ENCODE measurements around the gene KDM1B.
"Not testable (repeated sequence)": the region's sequence is repeated elsewhere in the genome, so short reads cannot be mapped to it uniquely, and the experiment has no call there.

Gene KDM1B

GRCh38 chr6:18147616-18148015 lies 7.6 kb upstream of the KDM1B start:
- no peak overlapping the region for H3K4me3 ChIP-seq (ENCODE audit: control insufficient read depth, low read depth, low read length)
- no peak for TF ChIP-seq CTCF (conservative IDR thresholded peaks at IDR 0.05; ENCODE audit: control insufficient read depth, insufficient read depth, low read depth, low read length)
- DNase-seq (ENCODE audit: low read depth): no peak

GRCh38 chr6:18148304-18149025 lies 6.8 kb upstream of the KDM1B start:
- TF ChIP-seq CTCF (conservative IDR thresholded peaks at IDR 0.05; ENCODE audit: control insufficient read depth, insufficient read depth, low read depth, low read length): no peak
- peak; percentile 98 for DNase-seq (ENCODE audit: low read depth)
- H3K4me3 ChIP-seq (ENCODE audit: control insufficient read depth, low read depth, low read length): no peak overlapping the region

DNA sequence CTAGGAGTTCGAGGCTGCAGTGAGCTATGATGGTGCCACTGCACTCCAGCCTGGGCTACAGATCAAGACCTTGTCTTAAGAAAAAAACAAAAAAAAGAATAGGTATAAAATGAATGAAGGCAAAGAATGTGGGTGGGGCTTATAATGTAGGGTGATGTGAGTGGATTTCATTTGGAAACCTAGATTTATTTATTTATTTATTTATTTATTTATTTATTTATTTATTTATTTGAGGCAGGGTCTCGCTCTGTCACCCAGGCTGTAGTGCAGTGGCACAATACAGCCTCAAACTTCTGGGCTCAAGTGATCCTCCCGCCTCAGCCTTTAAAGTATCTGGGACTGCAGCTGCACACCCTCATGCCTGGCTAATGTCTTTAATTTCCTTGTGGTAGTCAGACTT lies 3.8 kb upstream of the KDM1B start:
- DNase-seq (ENCODE audit: low read depth); H3K4me3 ChIP-seq (ENCODE audit: control insufficient read depth, low read depth, low read length): not testable (repeated sequence)

- H3K4me3 ChIP-seq (ENCODE audit: control insufficient read depth, low read depth, low read length): no peak overlapping the region
- DNase-seq (ENCODE audit: low read depth): no peak
- TF ChIP-seq CTCF (conservative IDR thresholded peaks at IDR 0.05; ENCODE audit: control insufficient read depth, insufficient read depth, low read depth, low read length): no peak
These were observed 3.4 kb upstream of the KDM1B start for GRCh38 chr6:18151801-18152200.

GRCh38 chr6:18153311-18153703 lies 1.9 kb upstream of the KDM1B start:
- no peak for TF ChIP-seq CTCF (conservative IDR thresholded peaks at IDR 0.05; ENCODE audit: control insufficient read depth, insufficient read depth, low read depth, low read length)
- H3K4me3 ChIP-seq (ENCODE audit: control insufficient read depth, low read depth, low read length): peak overlapping the region; percentile 98
- no peak for DNase-seq (ENCODE audit: low read depth)

DNA sequence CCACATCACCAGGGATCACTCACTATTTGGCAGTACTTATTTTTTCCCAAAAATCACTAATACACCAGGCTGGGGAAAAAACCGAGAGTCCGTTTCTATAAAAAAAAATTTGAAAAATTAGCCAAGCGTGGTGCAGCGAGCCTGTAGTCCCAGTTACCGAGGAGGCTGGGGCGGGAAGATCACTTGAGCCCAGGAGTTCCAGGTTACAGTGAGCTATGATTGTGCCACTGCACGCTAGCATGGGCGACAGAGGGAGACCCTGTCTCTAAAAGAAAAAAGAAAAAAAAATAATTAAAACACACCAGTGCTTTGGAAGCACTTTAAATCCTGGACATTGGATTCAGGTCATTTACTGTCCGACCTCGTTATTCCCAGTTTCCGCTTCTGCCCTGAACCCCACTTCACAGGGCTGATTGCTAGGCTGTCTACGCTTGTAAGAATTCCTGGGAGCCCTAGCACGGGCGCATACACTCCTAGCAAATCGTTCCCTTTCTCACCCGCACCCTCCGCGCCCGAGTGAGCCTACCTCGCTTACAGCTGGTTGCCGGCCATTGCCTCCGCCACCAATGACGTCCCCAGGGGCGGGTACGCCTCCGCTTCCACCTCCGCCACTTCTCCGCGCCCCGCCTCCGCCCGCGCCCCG lies 594 bp upstream of the KDM1B start, which contains the start of gene TPMT:
TPMT (minus strand) TSS at position 571 of the 643 bp plus-strand sequence. CDS start 5,950 bp downstream, outside the sequence.
- H3K4me3 ChIP-seq (ENCODE audit: control insufficient read depth, low read depth, low read length): peak within 1 kb of the TSS; percentile 98
- DNase-seq (ENCODE audit: low read depth): no peak
- no peak for TF ChIP-seq CTCF (conservative IDR thresholded peaks at IDR 0.05; ENCODE audit: control insufficient read depth, insufficient read depth, low read depth, low read length)

- TF ChIP-seq CTCF (conservative IDR thresholded peaks at IDR 0.05; ENCODE audit: control insufficient read depth, insufficient read depth, low read depth, low read length): peak; percentile 13
- H3K4me3 ChIP-seq (ENCODE audit: control insufficient read depth, low read depth, low read length): peak overlapping the region; percentile 89
- DNase-seq (ENCODE audit: low read depth): no peak
These were observed 721 bp downstream of the KDM1B start for GRCh38 chr6:18155864-18156421.

Data from fibroblast of mammary gland (primary cell).